Activated CD8-positive, alpha-beta memory T cell treated with anti-CD3 and anti-CD28 coated beads for 1 hour (primary cell): Measurements from ENCODE around the gene NPIPA1.
"Not testable (repeated sequence)": the region's sequence is repeated elsewhere in the genome, so short reads cannot be mapped to it uniquely, and the experiment has no call there.

Experiments
- DNase-seq, 2 donors: peaks; one replicate each; pipeline ENCODE4 v3.0.0-alpha.2; 2020; ENCODE audit warnings: low read depth in 1 of 2; ENCODE audit errors: extremely low read depth in 1 of 2

Gene NPIPA1

DNA sequence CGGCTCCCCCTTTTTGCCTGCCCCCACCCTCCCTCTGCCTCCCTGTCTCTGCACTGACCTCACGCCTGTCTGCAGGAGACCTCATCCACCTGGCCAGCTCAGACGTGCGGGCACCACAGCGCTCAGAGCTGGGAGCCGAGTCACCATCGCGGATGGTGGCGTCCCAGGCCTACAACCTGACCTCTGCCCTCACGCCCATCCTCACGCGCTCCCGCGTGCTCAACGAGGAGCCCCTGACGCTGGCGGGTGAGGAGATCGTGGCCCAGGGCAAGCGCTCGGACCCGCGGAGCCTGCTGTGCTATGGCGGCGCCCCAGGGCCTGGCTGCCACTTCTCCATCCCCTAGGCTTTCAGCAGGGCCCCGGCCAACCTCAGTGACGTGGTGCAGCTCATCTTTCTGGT lies 8.1 kb upstream of the NPIPA1 start:
- DNase-seq = not testable (repeated sequence)

DNA sequence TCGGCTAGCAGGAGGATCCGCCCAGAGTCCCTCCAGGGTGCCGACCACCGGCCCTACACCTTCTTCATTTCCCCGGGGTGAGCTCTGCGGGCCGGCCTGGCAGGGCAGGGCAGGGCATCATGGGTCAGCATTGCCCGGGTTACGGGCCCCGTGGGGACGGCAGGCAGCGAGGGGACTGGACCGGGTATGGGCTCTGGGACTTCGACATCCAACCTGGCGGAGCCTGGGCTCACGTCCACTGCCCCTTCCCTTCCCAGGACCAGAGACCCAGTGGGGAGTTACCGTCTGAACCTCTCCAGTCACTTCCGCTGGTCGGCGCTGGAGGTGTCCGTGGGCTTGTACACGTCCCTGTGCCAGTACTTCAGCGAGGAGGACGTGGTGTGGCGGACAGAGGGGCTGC lies 7.0 kb upstream of the NPIPA1 start:
- DNase-seq = not testable (repeated sequence)

DNA sequence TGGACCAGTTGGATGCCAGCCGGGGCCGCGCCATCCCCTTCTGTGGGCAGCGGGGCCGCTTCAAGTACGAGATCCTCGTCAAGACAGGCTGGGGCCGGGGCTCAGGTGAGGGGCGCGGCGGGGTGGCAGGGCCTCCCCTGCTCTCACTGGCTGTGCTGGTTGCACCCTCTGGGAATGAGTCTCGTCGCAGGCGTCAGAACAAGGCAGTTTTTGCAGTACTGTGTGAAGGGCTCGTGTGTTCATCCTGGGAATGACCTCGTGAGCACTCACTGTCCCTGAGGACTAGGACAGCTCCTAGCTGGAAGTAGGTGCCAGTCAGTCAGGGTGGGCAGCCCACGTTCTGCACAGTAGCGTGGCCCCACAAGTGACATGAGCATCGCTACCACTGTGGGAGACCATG lies 6.3 kb upstream of the NPIPA1 start:
- DNase-seq = not testable (repeated sequence)

DNA sequence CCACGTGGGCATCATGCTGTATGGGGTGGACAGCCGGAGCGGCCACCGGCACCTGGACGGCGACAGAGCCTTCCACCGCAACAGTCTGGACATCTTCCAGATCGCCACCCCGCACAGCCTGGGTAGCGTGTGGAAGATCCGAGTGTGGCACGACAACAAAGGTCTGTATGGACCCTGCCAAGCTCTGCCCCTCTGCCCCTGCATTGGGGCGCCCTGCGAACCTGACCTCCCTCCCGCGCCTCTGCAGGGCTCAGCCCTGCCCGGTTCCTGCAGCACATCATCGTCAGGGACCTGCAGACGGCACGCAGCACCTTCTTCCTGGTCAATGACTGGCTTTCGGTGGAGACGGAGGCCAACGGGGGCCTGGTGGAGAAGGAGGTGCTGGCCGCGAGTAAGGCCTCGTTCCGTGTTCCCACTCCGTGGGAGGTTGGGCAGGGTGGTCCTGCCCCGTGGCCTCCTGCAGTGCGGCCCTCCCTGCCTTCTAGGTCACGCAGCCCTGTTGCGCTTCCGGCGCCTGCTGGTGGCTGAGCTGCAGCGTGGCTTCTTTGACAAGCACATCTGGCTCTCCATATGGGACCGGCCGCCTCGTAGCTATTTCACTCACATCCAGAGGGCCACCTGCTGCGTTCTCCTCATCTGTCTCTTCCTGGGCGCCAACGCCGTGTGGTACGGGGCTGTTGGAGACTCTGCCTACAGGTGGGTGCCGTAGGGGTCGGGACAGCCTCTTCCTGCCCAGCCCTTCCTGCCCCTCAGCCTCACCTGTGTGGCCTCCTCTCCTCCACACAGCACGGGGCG lies 4.5 kb upstream of the NPIPA1 start:
- DNase-seq = not testable (repeated sequence)

DNA sequence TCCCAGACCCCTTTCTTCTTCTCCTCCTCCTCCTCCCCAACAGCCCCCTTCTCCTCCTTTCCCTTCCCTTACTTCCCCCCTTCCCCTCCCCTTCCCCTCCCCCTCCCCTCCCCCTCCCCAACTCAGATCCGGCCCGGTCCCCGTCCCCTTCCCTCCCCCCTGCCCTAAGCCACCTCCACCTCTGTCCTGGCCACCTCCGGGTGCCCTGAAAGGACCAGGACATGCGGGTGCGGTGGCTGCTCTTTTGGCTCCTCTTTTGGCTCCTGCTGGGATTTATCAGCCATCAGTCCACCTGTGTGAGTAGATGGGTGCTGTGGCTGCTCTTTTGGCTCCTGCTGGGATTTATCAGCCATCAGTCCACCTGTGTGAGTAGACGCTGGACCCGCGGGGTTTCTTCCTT lies 751 bp downstream of the NPIPA1 start:
- DNase-seq = not testable (repeated sequence)

DNA sequence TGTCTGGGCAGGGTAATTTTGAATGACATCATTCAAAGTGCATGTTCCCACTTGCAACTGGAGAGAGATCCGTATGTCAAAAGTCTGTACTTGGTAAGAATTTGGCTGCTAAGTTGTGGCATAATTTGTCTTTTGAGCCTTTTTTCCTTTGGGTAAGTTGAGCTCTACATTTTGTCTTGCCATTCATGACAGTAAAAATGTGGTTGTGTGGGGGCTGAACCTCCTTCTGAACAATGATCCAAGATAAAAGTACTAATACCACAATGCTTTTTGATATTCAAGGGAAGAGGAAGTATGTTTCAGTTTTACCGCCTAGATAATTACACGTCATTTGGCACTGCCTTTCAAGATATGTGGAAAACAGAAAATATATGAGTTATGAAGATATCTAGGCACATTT lies 5.4 kb downstream of the NPIPA1 start:
- not testable (repeated sequence) for DNase-seq

DNA sequence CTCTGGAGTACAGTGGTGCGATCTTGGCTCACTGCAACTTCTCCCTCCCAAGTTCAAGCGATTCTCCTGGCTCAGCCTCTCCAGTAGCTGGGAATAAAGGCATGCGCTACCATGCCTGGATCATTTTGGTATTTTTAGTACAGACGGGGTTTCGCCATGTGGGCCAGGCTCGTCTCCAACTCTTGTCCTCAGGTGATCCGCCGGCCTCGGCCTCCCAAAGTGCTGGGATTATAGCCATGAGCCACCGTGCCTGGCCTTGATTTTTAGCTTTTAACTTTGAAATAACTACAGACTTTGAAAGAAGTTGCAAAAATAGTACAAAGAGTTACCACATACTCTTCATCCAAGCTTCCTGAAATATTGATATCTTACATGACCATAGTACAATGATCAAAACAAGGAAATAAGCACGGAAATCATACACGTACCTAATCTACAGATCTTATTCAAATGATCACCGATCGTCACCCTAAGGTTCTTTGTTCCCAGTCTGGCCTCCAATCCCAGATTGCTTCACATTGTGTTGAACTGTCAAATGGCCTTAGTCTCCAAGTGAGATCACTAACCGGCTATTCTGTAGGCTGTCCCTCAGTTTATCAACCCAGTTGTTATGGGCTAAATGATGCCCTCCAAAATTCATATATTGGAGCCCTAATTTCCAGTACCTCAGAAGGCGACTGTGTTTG lies 18.4 kb downstream of the NPIPA1 start:
- no peak for DNase-seq

DNA sequence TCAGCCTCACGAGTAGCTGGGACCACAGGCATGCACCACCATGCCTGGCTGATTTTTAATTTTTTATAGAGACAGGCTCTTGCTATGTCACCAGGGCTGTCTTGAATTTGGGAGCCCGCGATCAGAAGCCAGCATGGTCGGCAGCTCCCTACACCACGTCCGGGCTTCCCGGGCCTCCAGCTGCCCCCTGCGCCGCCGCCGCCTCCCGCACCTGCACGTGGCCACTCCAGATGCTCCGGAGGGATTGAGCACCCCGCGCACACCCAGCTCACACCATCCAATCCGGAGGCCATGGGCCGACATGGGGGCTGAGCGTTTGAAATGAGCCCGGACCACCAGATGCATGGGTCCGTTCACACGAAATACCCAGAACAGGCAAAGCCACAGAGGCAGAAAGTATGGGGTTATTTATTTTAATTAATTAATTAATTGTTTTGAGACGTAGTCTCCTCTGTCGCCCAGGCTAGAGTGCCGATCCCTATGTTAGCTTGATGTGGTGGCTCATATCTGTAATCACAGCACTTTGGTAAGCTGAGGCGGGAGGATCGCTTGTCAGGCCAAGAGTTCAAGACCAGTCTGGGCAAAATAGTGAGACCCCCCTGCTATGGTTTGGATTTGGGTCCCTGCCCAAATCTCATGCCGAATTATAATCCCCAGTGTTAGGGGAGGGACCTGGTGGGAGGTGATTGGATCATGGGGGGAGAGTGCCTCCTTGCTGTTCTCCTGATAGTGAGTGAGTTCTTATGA lies 20.5 kb downstream of the NPIPA1 start:
- DNase-seq = no peak

DNA sequence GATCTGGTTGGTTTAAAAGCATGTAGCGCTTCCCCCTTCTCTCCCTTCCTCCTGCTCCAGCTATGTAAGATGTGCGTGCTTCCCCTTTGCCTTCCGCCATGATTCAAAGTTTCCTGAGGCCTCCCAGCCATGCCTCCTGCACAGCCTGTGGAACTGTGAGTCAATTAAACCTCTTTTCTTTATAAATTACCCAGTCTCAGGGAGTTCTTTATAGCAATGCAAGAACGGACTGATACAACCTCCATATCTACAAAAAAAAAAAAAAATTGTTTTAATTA lies 21.0 kb downstream of the NPIPA1 start:
- DNase-seq = no peak

DNA sequence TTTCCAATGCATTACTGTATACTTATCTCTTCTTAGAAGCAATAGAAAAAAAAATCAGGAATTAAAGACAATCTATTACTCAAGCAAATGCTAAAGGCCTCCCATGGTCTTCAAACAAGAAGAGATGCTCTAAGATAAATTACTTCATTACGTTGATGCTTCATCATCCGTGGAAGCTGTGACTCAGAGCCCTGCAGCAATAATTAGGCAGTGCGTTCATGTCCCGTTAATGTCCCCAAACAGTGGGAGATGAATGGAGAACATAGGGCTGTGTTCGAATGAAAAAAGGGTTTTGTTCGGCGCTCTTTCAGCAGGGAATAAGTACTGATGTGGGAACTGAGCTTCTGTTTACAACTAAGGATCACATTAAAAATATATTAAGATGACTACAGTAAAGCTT lies 21.7 kb downstream of the NPIPA1 start:
- no peak for DNase-seq

DNA sequence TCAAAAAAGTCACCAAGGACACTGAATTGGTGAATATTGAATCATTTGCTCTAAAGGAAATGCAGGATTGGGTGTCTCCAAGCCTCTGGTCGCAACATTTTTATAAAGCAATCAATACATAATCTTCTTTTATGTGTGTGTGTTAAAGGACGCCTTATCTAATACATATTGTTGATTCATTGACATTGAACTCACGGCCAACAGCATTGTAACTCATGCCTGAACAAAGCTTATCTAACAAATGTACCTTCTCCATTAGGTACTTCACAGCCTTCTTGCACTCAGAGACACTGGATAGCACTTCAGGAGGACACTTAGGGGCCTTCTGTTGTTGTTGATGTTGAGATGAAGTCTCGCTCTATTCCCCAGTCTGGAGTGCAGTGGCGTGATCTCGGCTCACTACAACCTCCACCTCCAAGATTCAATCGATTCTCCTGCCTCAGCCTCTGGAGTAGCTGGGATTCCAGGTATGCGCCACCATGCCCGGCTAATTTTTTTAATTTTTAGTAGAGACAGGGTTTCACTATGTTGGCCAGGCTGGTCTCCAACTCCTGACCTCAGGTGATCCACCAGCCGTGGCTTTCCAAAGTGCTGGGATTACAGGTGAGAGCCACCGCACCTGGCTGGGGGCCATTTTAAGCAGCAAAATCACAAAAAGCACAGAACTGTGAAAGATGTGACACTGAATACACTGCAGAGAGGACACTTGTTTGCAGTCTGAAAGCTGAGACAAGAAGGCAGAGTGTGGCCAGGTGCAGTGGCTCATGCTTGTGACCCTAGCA lies 24.4 kb downstream of the NPIPA1 start:
- DNase-seq = no peak

DNA sequence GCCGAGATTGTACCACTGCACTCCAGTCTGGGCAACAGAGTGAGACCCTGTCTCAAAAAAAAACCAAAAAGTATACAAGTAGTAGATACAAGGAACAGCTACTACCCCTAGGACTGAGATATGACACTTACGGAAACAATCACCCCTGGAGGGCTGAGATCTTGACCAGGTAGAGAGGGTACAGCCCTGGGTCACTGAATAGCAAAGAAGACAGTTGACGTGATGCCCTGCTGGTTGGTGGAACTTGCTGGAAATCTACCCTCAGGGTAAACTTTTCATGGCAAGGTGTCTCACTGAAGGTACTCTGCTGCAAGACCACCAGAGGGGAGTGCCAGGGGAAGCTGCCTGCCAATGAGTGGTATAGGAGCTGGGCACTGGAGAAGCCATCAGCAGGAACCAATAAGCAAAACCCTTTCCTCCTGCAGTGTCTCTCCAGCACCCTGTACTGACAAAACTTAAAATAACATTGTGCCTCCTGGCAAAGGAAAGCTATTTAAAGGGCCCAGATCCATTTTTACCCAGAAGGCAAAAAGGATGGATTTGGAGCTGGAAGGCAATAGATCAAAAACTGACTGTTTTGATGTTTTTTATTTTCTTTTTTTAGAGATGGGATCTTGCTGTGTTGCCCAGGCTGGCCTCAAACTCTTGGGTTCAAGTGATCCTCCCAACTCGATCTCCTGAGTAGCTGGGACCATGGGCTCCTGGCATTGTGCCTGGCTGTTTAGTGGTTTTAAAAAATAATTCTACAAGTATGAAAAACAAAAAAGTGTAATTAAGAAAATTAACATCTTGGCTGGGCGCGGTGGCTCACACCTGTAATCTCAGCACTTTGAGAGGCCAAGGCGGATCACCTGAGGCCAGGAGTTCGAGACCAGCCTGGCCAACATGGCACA lies 26.3 kb downstream of the NPIPA1 start:
- DNase-seq = no peak

DNA sequence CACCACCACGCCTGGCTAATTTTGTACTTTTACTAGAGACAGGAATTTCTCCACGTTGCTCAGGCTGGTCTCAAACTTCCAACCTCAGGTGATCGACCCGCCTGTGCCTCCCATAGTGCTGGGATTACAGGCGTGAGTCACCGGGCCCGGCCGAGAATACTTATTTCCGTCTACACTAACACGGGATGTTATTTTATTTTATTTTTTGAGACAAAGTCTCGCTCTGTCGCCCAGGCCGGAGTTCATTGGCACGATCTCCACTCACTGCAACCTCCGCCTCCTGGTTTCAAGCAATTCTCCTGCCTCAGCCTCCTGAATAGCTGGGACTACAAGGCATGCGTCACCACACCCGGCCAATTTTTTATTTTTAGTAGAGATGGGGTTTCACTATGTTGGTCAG lies 28.1 kb downstream of the NPIPA1 start:
- DNase-seq = no peak

DNA sequence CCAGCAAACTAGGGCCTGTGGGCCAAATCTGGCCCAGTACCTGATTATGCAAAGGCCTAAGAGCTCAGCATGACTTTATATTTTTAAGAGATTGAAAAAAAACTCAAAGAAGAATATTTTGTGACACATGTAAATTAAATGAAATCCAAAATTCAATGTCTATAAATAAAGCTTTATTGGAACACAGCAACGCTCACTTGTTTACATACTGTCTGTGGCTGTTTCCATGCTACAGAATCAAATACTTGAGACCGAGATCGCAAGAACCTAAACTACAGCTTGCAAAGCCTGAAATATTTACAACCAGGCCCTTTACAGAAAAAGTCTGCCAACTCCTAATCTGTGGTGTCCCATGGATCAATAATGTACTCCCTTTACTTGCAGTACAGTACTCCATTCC lies 32.6 kb downstream of the NPIPA1 start:
- DNase-seq = not testable (repeated sequence)

DNA sequence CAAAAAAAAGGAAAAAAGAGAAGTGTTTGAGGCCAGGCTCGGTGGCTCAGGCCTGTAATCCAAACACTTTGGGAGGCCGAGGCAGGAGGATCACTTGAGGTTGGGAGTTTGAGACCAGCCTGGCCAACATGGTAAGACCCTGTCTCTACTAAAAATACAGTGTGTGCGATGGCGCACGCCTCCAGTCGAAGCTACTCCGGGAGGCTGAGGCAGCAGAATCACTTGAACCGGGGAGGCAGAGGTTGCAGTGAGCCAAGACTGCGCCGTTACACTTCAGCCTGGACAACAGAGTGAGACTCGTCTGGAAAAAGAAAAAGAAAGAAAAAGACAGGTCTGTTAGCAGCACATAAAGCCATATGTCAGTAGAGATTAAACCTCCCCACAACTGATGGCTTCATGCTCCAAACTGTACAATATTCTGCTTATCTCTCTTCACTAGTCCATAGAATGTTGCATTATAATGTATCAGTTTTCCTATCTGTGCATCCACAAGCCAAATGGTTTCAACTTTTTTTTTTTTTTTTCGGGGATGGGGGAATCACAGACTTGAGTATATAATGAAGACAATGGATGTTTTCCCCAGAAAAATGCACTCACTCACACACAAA lies 34.5 kb downstream of the NPIPA1 start:
- DNase-seq = not testable (repeated sequence)

DNA sequence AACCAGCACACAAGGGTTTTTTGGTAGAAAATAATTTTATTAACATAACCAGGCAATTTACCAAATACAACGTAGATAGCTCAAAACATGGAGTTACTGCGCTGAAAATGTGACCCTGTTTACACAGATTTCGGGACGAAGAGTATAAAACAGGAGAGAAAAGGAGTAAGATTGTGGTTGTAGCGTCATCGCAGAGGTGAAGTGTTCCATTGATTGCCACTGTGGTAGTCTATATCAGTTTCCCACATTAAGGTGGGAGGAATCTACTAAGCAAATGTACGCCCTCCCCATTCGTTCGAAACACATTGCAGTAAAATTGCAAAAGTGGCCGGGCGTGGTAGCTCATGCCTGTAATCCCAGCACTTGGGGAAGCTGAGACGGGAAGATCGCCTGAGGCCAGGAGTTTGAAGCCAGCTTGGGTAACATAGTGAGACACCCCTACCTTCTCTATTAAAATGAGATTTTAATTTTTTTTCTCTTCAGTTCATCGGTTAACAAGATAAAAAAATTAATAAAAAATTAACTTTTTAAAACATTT lies 36.6 kb downstream of the NPIPA1 start:
- DNase-seq = not testable (repeated sequence)

DNA sequence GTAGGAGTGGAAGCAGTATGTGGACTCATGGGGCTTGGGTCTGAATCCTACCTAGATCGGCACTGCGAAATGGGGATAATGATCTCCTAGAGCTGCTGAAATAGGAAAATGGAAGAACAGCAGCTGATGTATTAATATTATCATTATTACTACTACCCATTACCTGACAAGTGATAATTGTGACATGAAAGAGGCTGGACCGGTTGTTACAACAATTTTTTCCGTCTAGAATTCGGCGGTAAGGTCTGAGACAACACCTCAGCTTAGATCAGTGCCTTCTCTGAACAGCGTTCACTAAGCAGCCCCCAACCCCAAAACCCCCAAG lies 37.0 kb downstream of the NPIPA1 start:
- not testable (repeated sequence) for DNase-seq

DNA sequence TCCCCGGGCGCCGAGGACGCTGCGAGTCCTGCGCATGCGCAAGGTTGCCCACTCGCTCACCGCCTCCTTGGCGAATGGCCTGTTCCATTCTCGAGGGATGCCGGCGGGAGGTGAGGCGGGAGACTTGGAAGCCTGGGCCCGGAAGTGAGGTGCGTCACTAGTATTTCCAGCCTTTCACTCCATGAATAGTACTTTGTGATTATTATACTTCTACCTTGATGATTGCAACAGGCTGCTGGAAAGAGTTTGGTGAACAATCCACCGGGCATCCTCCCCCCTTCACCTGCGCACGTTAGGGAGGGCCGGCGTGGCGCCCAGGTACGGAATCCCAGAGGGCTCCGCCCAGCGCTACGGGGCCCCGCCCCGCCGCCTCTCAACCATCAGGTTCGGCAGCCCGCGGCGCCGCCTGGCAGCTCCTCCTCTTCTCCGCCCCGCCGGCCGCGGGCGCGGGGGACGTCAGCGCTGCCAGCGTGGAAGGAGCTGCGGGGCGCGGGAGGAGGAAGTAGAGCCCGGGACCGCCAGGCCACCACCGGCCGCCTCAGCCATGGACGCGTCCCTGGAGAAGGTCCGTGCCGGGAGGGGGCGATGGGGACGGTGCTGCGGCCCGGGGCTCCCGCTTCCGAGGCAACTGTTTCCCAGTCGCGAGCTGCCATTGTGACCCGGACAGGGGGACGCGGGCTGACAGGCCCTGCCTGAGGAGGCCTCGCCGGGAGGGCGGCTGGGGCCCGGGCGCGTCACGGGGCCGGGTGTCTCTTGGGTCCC lies 37.6 kb downstream of the NPIPA1 start, which contains the start of gene PDXDC1:
PDXDC1 (plus strand) TSS at position 371 of the 762 bp plus-strand sequence; CDS start at position 545, 174 bp downstream.
- peak; percentile 90 to 96 for DNase-seq
